ENCODE results near the gene RAB22A.

Gene RAB22A

DNA sequence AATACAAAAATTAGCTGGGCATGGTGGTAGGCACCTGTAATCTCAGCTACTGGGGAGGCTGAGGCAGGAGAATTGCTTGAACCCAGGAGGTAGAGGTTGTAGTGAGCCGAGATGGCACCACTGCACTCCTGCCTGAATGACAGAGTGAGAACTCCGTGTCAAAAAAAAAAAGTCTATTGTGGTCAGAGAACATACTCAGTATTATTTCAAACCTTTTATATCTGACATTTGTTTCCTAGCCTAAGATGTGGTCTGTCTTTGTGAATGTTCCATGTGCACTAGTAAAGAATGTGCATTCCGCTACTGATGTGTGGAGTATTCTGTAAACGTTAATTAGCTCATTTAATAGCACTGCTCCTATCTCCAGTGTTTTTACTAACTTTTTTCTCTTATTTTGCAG is 11.7 kb downstream of the RAB22A start:
- no peaks in the 10 kb centered on the region for H3K27me3 ChIP-seq (ENCODE audit: control insufficient read depth, insufficient read depth, low read length, poor library complexity, severe bottlenecking)
- no peaks in the 10 kb centered on the region for H3K4me1 ChIP-seq (ENCODE audit: control insufficient read depth, insufficient read depth, low read length)
- peaks cover 3% of the 10 kb centered on the region for H3K36me3 ChIP-seq (ENCODE audit: control insufficient read depth, insufficient read depth, low read length)
- H3K9me3 ChIP-seq (ENCODE audit: control insufficient read depth, low read length): no peaks in the 10 kb centered on the region
- no peak overlapping the region for H3K27ac ChIP-seq (ENCODE audit: insufficient read depth, low read depth, low read length, poor library complexity, severe bottlenecking)
- no peak overlapping the region for H3K4me3 ChIP-seq (ENCODE audit: insufficient read depth, low read depth, low read length)
- WGBS, 2 experiments: 93 to 95% methylated on average over 2 to 4 of the region's 4 CpGs

- H3K36me3 ChIP-seq (ENCODE audit: control insufficient read depth, insufficient read depth, low read length): no peaks in the 10 kb centered on the region
- H3K27ac ChIP-seq (ENCODE audit: insufficient read depth, low read depth, low read length, poor library complexity, severe bottlenecking): no peak overlapping the region
- H3K9me3 ChIP-seq (ENCODE audit: control insufficient read depth, low read length): no peaks in the 10 kb centered on the region
- no peaks in the 10 kb centered on the region for H3K27me3 ChIP-seq (ENCODE audit: control insufficient read depth, insufficient read depth, low read length, poor library complexity, severe bottlenecking)
- no peaks in the 10 kb centered on the region for H3K4me1 ChIP-seq (ENCODE audit: control insufficient read depth, insufficient read depth, low read length)
- no peak overlapping the region for H3K4me3 ChIP-seq (ENCODE audit: insufficient read depth, low read depth, low read length)
- WGBS, 2 experiments: 32 to 50% methylated on average over 5 of the region's 5 CpGs
Observed at GRCh38 chr20:58322083-58322482, 12.6 kb downstream of the RAB22A start.

- no peaks in the 10 kb centered on the region for H3K9me3 ChIP-seq (ENCODE audit: control insufficient read depth, low read length)
- H3K36me3 ChIP-seq (ENCODE audit: control insufficient read depth, insufficient read depth, low read length): no peaks in the 10 kb centered on the region
- H3K4me1 ChIP-seq (ENCODE audit: control insufficient read depth, insufficient read depth, low read length): no peaks in the 10 kb centered on the region
- H3K4me3 ChIP-seq (ENCODE audit: insufficient read depth, low read depth, low read length): no peak overlapping the region
- WGBS, 2 experiments: 100% methylated on average over 2 of the region's 2 CpGs; no CpG with 5 or more reads in 1 of the 2 experiments
- H3K27ac ChIP-seq (ENCODE audit: insufficient read depth, low read depth, low read length, poor library complexity, severe bottlenecking): no peak overlapping the region
- no peaks in the 10 kb centered on the region for H3K27me3 ChIP-seq (ENCODE audit: control insufficient read depth, insufficient read depth, low read length, poor library complexity, severe bottlenecking)
Observed at GRCh38 chr20:58325912-58326311, 16.4 kb downstream of the RAB22A start.

DNA sequence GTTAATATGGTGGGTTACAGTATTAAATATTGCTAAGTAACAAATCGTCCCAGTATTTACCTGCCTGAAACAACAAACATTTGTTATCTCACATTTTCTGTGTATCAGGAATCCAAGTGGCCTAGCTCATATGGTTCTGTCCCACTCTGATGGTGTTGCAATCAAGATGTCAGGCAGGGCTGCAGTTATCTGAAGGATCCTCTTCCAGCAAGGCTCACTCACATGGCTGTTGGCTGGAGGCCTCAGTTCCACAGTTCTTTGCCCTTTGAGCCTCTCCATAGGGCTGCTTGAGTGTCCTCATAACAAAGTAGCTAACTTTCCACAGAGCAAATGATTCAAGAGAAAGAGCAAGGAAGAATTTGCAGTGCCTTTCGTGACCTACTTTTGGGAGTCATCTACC is 17.7 kb downstream of the RAB22A start:
- H3K4me1 ChIP-seq (ENCODE audit: control insufficient read depth, insufficient read depth, low read length): no peaks in the 10 kb centered on the region
- H3K27ac ChIP-seq (ENCODE audit: insufficient read depth, low read depth, low read length, poor library complexity, severe bottlenecking): no peak overlapping the region
- H3K4me3 ChIP-seq (ENCODE audit: insufficient read depth, low read depth, low read length): no peak overlapping the region
- H3K9me3 ChIP-seq (ENCODE audit: control insufficient read depth, low read length): no peaks in the 10 kb centered on the region
- WGBS, 2 experiments: 96 to 100% methylated on average over 2 of the region's 2 CpGs
- H3K36me3 ChIP-seq (ENCODE audit: control insufficient read depth, insufficient read depth, low read length): no peaks in the 10 kb centered on the region
- H3K27me3 ChIP-seq (ENCODE audit: control insufficient read depth, insufficient read depth, low read length, poor library complexity, severe bottlenecking): no peaks in the 10 kb centered on the region

DNA sequence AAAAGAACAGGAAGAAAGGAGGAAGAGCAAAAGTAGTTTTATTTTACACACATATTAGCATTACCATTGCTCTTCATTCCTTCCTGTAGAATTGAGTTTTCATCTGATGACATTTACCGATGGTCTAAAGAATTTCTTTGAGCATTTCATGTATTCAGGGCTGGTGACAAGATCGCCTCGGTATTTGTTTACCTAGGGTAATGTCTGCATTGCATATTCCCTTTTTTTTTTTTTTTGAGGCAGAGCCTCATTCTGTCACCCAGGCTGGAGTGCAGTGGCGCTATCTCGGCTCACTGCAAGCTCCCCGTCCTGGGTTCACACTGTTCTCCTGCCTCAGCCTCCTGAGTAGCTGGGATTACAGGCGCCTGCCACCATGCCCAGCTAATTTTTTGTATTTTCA is 19.3 kb downstream of the RAB22A start:
- Histone ChIP-seq H3K36me3 (ENCODE audit: control insufficient read depth, insufficient read depth, low read length) (no peaks in the 10 kb centered on the region), H3K9me3 (ENCODE audit: control insufficient read depth, low read length) (no peaks in the 10 kb centered on the region), H3K4me3 (ENCODE audit: insufficient read depth, low read depth, low read length) (no peak overlapping the region), H3K27ac (ENCODE audit: insufficient read depth, low read depth, low read length, poor library complexity, severe bottlenecking) (no peak overlapping the region), H3K27me3 (ENCODE audit: control insufficient read depth, insufficient read depth, low read length, poor library complexity, severe bottlenecking) (no peaks in the 10 kb centered on the region), H3K4me1 (ENCODE audit: control insufficient read depth, insufficient read depth, low read length) (no peaks in the 10 kb centered on the region)
- WGBS, 2 experiments: 60 to 61% methylated on average over 7 of the region's 7 CpGs

GRCh38 chr20:58329711-58330110 is 20.2 kb downstream of the RAB22A start:
- no peak overlapping the region for H3K4me3 ChIP-seq (ENCODE audit: insufficient read depth, low read depth, low read length)
- H3K36me3 ChIP-seq (ENCODE audit: control insufficient read depth, insufficient read depth, low read length): no peaks in the 10 kb centered on the region
- H3K9me3 ChIP-seq (ENCODE audit: control insufficient read depth, low read length): no peaks in the 10 kb centered on the region
- H3K27me3 ChIP-seq (ENCODE audit: control insufficient read depth, insufficient read depth, low read length, poor library complexity, severe bottlenecking): no peaks in the 10 kb centered on the region
- no peaks in the 10 kb centered on the region for H3K4me1 ChIP-seq (ENCODE audit: control insufficient read depth, insufficient read depth, low read length)
- H3K27ac ChIP-seq (ENCODE audit: insufficient read depth, low read depth, low read length, poor library complexity, severe bottlenecking): no peak overlapping the region

DNA sequence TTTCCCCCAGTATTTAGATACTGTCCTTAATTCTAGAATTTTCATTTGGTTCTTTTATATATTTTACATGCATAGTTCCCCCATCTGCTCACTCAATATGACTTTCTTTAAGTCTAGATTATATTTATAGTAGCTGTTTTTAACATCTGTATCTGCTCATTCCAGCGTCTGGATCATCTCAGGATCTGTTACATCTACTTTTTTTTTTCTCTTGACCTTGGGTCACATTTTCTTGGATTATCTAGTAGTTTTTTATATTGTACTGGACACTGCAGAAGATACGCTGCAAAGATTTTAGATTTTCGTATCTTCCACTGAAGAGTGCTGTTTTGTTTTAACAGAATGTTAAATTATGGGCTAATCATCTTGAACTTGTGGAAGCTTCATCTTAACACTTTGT is 20.7 kb downstream of the RAB22A start:
- Histone ChIP-seq H3K27ac (ENCODE audit: insufficient read depth, low read depth, low read length, poor library complexity, severe bottlenecking) (no peak overlapping the region), H3K9me3 (ENCODE audit: control insufficient read depth, low read length) (no peaks in the 10 kb centered on the region), H3K36me3 (ENCODE audit: control insufficient read depth, insufficient read depth, low read length) (no peaks in the 10 kb centered on the region), H3K27me3 (ENCODE audit: control insufficient read depth, insufficient read depth, low read length, poor library complexity, severe bottlenecking) (no peaks in the 10 kb centered on the region), H3K4me3 (ENCODE audit: insufficient read depth, low read depth, low read length) (no peak overlapping the region), H3K4me1 (ENCODE audit: control insufficient read depth, insufficient read depth, low read length) (no peaks in the 10 kb centered on the region)
- 98% methylated on average over 3 of the region's 3 CpGs for WGBS, 2 experiments

- no peak overlapping the region for H3K27ac ChIP-seq (ENCODE audit: insufficient read depth, low read depth, low read length, poor library complexity, severe bottlenecking)
- H3K27me3 ChIP-seq (ENCODE audit: control insufficient read depth, insufficient read depth, low read length, poor library complexity, severe bottlenecking): no peaks in the 10 kb centered on the region
- H3K36me3 ChIP-seq (ENCODE audit: control insufficient read depth, insufficient read depth, low read length): no peaks in the 10 kb centered on the region
- 93% methylated on average over 1 of the region's 1 CpG for WGBS, 2 experiments
- H3K4me1 ChIP-seq (ENCODE audit: control insufficient read depth, insufficient read depth, low read length): no peaks in the 10 kb centered on the region
- H3K4me3 ChIP-seq (ENCODE audit: insufficient read depth, low read depth, low read length): no peak overlapping the region
- no peaks in the 10 kb centered on the region for H3K9me3 ChIP-seq (ENCODE audit: control insufficient read depth, low read length)
Observed at GRCh38 chr20:58330687-58331086, 21.2 kb downstream of the RAB22A start.

DNA sequence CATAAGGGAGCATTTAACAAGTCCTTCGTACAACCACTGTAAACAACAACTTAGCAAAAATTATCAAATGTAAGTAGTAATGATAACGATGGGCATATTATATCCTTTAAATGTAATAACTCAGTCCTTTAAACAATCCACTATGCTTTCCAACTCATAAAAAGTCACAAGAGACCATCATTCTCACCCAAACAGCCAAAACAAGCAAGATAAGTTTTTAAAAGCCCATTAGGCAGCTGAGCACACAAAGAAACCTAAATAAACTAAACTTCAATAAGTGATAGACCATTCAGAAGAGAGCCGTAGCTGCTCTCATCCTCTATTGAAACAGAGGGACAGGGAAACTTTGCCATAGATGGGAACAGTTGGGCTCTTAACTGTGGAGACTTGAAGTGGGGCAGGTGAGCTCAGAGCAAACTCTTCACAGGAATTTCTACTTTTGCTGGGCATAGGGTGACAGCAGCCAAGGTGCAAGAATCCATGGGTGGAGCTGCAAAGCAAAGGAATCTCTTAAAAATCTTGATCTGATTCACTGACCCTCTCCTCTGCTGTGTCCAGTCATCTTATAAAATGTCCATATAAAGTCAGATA is 22.5 kb downstream of the RAB22A start:
- H3K27ac ChIP-seq (ENCODE audit: insufficient read depth, low read depth, low read length, poor library complexity, severe bottlenecking): no peak overlapping the region
- WGBS, 2 experiments: 87 to 100% methylated on average over 1 to 2 of the region's 3 CpGs
- no peaks in the 10 kb centered on the region for H3K27me3 ChIP-seq (ENCODE audit: control insufficient read depth, insufficient read depth, low read length, poor library complexity, severe bottlenecking)
- H3K4me1 ChIP-seq (ENCODE audit: control insufficient read depth, insufficient read depth, low read length): no peaks in the 10 kb centered on the region
- no peaks in the 10 kb centered on the region for H3K9me3 ChIP-seq (ENCODE audit: control insufficient read depth, low read length)
- no peaks in the 10 kb centered on the region for H3K36me3 ChIP-seq (ENCODE audit: control insufficient read depth, insufficient read depth, low read length)
- no peak overlapping the region for H3K4me3 ChIP-seq (ENCODE audit: insufficient read depth, low read depth, low read length)

DNA sequence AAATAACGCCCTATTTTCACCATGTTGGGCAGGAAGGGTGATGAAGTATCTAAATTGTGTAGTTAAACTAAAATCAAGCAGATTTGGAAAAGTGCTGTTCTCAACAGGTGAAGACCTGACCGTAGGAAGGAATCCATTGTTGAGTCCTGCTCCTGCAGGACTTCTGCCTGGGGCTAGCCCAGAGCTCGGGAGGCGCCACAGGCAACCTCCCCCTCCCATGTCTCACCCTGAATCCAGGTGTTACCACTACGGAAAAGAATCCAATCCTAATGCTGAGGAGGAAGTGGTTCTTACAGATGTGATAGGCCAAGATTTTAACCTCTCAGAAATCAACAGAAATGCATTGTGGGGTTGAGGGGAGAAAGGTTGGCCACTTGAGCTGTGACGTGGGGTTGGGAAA is 30.2 kb downstream of the RAB22A start:
- H3K4me3 ChIP-seq (ENCODE audit: insufficient read depth, low read depth, low read length): no peak overlapping the region
- no peaks in the 10 kb centered on the region for H3K4me1 ChIP-seq (ENCODE audit: control insufficient read depth, insufficient read depth, low read length)
- H3K36me3 ChIP-seq (ENCODE audit: control insufficient read depth, insufficient read depth, low read length): no peaks in the 10 kb centered on the region
- no peaks in the 10 kb centered on the region for H3K9me3 ChIP-seq (ENCODE audit: control insufficient read depth, low read length)
- H3K27me3 ChIP-seq (ENCODE audit: control insufficient read depth, insufficient read depth, low read length, poor library complexity, severe bottlenecking): no peaks in the 10 kb centered on the region
- no peak overlapping the region for H3K27ac ChIP-seq (ENCODE audit: insufficient read depth, low read depth, low read length, poor library complexity, severe bottlenecking)
- WGBS, 2 experiments: 95 to 98% methylated on average over 6 of the region's 6 CpGs

GRCh38 chr20:58340151-58340550 is 30.6 kb downstream of the RAB22A start:
- Histone ChIP-seq H3K27ac (ENCODE audit: insufficient read depth, low read depth, low read length, poor library complexity, severe bottlenecking) (no peak overlapping the region), H3K4me1 (ENCODE audit: control insufficient read depth, insufficient read depth, low read length) (no peaks in the 10 kb centered on the region), H3K9me3 (ENCODE audit: control insufficient read depth, low read length) (no peaks in the 10 kb centered on the region), H3K27me3 (ENCODE audit: control insufficient read depth, insufficient read depth, low read length, poor library complexity, severe bottlenecking) (no peaks in the 10 kb centered on the region), H3K4me3 (ENCODE audit: insufficient read depth, low read depth, low read length) (no peak overlapping the region), H3K36me3 (ENCODE audit: control insufficient read depth, insufficient read depth, low read length) (no peaks in the 10 kb centered on the region)
- 88 to 93% methylated on average over 4 of the region's 4 CpGs for WGBS, 2 experiments

Measured in ectodermal cell (in vitro differentiated cells).